Measurements from ENCODE around the gene HCRTR2. TPM values are rescaled to one million over a fixed set of nuclear protein-coding genes. Genes with fewer than 3 reads are reported as not detected.

The HCRTR2 gene
- total RNA-seq, result 30.0 TPM

DNA sequence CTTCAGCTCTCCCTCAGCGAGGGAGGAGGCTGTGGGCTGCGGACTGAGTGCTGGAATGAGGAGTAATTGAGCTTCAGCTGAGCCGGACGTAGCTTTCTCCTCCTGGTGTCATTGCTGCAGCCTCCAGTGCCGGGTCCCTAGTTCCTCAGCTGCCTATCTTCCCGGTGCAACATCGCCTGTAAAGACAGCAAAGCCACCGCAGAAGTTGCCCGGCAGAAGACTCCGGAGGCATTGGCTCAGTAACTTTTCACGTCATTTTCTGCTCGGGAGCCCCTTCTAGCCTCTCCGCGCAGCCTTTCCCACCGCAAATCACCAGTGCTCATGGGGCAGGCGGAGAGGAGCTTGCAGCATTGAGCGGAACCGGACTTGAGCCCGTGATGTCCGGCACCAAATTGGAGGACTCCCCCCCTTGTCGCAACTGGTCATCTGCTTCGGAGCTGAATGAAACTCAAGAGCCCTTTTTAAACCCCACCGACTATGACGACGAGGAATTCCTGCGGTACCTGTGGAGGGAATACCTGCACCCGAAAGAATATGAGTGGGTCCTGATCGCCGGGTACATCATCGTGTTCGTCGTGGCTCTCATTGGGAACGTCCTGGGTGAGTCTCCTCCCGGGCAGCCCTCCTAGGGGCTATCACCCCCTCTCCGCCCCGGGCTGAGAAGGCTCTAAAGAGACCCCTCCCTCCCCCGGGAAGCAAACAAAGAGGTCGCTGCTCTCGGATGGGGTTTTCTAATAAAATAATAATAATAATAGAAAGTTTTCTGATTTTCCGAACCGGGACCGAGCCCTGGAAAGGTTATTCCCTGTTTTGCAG lies at the start of gene HCRTR2:
HCRTR2 (plus strand) TSS at position 305 of the 816 bp plus-strand sequence; CDS start at position 378, 73 bp downstream.

DNA sequence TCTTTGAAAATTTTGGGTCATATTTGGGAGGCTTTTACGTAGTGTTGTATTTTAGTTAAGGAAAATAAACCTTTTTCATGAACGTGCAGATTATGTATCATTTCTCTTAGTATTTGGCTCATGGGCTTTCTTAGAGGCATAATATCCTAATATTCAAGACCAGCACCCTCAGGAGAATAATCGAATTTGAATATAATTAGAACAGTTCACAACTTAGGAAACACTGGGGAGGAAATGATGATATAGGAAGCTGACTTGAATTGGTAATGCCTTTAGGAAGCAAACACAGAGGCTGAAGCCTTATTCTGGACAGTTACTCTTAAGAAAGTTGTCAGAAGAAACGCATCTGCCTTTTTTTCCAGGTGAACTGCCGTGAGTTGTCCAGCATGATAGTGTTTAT lies 152.9 kb downstream of the HCRTR2 start, which contains the start of gene GFRAL:
GFRAL (plus strand) TSS at position 301 of the 400 bp plus-strand sequence; CDS start at position 387, 86 bp downstream.

Other genes starting within 250 kb of the HCRTR2 start
- not detected for gene GFRAL, start 153.0 kb downstream of the HCRTR2 start, total RNA-seq

All from diencephalon (tissue), 1 donor.